ENCODE measurements around the gene ZNF525.
"Not testable (repeated sequence)": the region's sequence is repeated elsewhere in the genome, so short reads cannot be mapped to it uniquely, and the experiment has no call there.

Gene ZNF525

GRCh38 chr19:53395840-53396524 lies 30.5 kb downstream of the ZNF525 start:
- not testable (repeated sequence) for DNase-seq

GRCh38 chr19:53396525-53396868 lies 31.0 kb downstream of the ZNF525 start:
- no peak for DNase-seq

GRCh38 chr19:53397918-53398317 lies 32.4 kb downstream of the ZNF525 start:
- not testable (repeated sequence) for DNase-seq

- DNase-seq = no peak
These were observed 44.1 kb downstream of the ZNF525 start for GRCh38 chr19:53409505-53410204.

- not testable (repeated sequence) for DNase-seq
These were observed 55.2 kb downstream of the ZNF525 start for GRCh38 chr19:53420520-53421315.

GRCh38 chr19:53422551-53422950 lies 57.0 kb downstream of the ZNF525 start:
- DNase-seq = no peak

- DNase-seq = not testable (repeated sequence)
These were observed 57.6 kb downstream of the ZNF525 start for GRCh38 chr19:53423074-53423473.

- DNase-seq = not testable (repeated sequence)
These were observed 58.2 kb downstream of the ZNF525 start for GRCh38 chr19:53423680-53424079.

- no peak for DNase-seq
These were observed 59.6 kb downstream of the ZNF525 start for GRCh38 chr19:53424968-53425597.

GRCh38 chr19:53431399-53432087 lies 66.0 kb downstream of the ZNF525 start, which contains the start of gene ZNF761:
TSS of gene ZNF761 (plus strand) at chr19:53431984. CDS start at chr19:53447269, 15,285 bp downstream.
- peak; percentile 66 for DNase-seq

GRCh38 chr19:53432088-53432661 lies 66.7 kb downstream of the ZNF525 start:
- DNase-seq = no peak

Measured in GF-D8 (cell line).